GM12873 (cell line): ENCODE data around the gene PLD4.

Source experiments
- CTCF ChIP-seq: IDR thresholded peaks from 2 replicates; pipeline ENCODE4 v1.5.1; 2012; ENCODE audit warnings: low read depth, mild to moderate bottlenecking, moderate library complexity, low read length, control low read depth; ENCODE audit not compliant: insufficient read depth; ENCODE audit errors: missing control alignments

Gene PLD4

GRCh38 chr14:104956290-104956890, 31.7 kb downstream of the PLD4 start:
- no peak for TF ChIP-seq CTCF

- no peak for TF ChIP-seq CTCF
Measured at GRCh38 chr14:104957146-104958113, 32.8 kb downstream of the PLD4 start.

DNA sequence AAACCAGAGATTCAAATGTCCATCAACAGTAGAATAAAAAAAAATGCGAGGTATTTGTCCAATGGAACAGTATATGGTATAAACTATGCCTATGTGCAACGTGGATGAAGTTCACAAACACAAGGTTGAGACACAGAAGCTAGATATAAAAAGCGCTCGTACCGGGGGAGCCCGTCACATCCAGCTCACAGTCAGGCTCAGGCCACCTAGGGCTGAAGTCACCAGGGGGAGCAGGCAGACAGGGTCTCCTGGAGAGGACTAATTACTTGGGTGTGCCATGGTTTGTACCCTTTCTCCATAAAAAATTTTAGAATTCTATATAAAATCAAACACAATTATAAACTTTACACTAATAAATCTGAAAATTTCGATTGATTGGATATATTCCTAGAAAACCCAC, 39.9 kb downstream of the PLD4 start:
- no peak for TF ChIP-seq CTCF

- no peak for TF ChIP-seq CTCF
Measured at GRCh38 chr14:104965561-104966231, 41.0 kb downstream of the PLD4 start.

GRCh38 chr14:104966261-104966865, 41.7 kb downstream of the PLD4 start:
- TF ChIP-seq CTCF = no peak

DNA sequence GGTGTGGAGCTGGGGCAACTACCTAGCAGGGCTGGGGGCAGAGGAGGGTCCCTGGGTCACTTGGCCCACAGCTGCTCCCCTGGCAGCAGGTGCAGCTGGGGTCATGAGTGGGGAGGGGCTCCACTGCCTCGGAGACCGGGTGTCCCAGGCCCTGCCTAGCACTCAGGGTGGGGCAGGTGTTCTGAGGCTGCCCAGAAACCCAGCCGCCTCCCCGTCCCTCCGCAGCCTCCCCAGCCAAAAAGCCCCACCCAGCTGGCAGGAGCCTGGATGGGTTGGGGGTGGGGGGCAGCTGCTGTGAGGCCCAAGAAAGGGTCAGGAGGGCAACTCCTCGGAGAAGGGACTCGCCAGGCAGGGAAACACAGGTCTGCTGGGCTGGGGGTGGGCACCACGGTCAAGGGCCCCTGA, 42.3 kb downstream of the PLD4 start:
- no peak for TF ChIP-seq CTCF

DNA sequence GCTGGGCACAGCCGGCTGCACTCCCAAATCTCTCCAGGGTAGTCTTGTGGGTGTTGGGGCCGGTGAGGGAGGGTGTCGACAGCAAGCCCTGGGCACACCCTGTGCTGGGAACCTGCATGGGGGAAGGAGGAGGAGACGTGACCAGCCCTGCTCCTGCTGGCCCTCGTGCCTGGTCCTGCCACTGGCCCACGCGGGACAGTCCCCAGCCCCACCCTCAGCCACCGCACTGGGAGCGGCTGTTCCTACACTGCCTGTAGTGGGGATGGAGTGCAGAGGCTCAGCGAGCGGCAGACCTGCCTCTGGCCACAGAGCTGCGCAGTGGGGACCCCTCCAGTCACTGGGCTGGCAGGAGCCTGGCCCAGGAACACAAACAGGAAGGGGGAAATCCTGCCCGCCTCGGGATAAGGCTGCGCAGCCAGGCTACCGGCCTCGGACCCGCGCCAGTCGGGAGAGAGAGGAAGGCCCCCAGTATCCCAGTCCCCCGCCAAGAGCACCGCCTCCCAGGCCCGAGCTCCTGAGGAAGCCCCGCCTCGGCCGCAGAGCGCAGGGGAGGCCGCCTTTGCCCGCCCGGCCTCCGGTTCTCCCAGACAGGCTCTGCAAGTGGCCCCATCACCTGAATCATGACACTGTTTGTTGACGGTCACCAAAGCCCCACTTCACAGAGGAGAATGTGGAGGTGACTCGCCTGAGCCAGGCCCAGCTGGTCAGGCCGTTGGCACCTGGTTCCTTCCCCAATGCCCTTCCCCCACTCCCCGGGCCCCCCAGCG, 42.9 kb downstream of the PLD4 start:
- TF ChIP-seq CTCF = no peak
